Right cardiac atrium (tissue), 5 donors: Measurements from ENCODE around the gene OR8B12. TPM values are rescaled to one million over a fixed set of nuclear protein-coding genes. Genes with fewer than 3 reads are reported as not detected.
A peak's percentile ranks its signal among the peaks of the same experiment; 100 is the strongest.

Experiments used
- ATAC-seq, 2 donors: fragments of 200-7000 bp; cut with Tn5 transposase; one replicate each; pipeline versions ENCODE4 v1.8.0 to v1.9.1; 2020; ENCODE audit warnings: moderate library complexity in 2 of 2, mild to moderate bottlenecking in 1 of 2
- DNase-seq, 3 donors: peaks; one replicate each; pipeline ENCODE4 v3.0.0-alpha.2; 2020
- H3K27ac ChIP-seq: one replicate; pipeline ENCODE4 v1.5.1; 2013; ENCODE audit warnings: mild to moderate bottlenecking, low read length, control low read depth, moderate library complexity
- H3K27me3 ChIP-seq: one replicate; pipeline ENCODE4 v1.6.1; 2013; ENCODE audit not compliant: control insufficient read depth, insufficient read depth
- H3K4me1 ChIP-seq: one replicate; pipeline ENCODE4 v1.6.1; 2013; ENCODE audit warnings: low read length; ENCODE audit not compliant: control insufficient read depth, insufficient read depth
- H3K4me3 ChIP-seq: one replicate; pipeline ENCODE4 v1.5.1; 2013; ENCODE audit warnings: low read length, control low read depth
- H3K9me3 ChIP-seq: one replicate; pipeline ENCODE4 v1.6.1; 2013; ENCODE audit warnings: low read length; ENCODE audit not compliant: control insufficient read depth
- WGBS: extraction: QIAGEN DNeasy Blood & Tissue Kit; methylation state at CpG from one replicate; pipeline ENCODE4 v1.1.7; 2013; 5-methylcytosine and 5-hydroxymethylcytosine counted together
- intact Hi-C, 4 donors: fragments of 100-400 bp; cut with DNase I; formaldehyde crosslinking; loops; one replicate each; pipeline versions ENCODE4 v1.11.0 to v1.14.0; 2022 to 2023
- polyA plus RNA-seq: library from polyadenylated mRNA; stranded (reverse); fragments of 200-250 nt; gene quantifications from one replicate; pipeline ENCODE4 v1.2.3, GENCODE V29; 2013
- total RNA-seq, 4 donors: library from RNA; stranded (reverse); fragmentation: NEBNext Ultra II Directional; extraction: Animal tissue kit (Norgen Biotek cat#: 25700); gene quantifications; one replicate each; pipeline ENCODE4 v1.2.1, GENCODE V29; 2021
- donor health status: healthy with polysubstance abuse.
- donor health status: DM: no; HTN: yes; CAD: no.
- donor health status: DM: no; HTN: no; CAD: no.
- donor health status: DM: no; HTN: yes; CAD: no; lungs with severe emphysema.
- donor health status: DM: yes; HTN: yes; CAD: no.

Gene OR8B12
- total and polyA plus RNA-seq, 5 donors = not detected

GRCh38 chr11:124570160-124570559 is 26.7 kb upstream of the OR8B12 start:
- H3K9me3 ChIP-seq = no peaks in the 10 kb centered on the region
- intact Hi-C loops = no loop called here
- DNase-seq (no peak), ATAC-seq (no peak)
- 90% methylated on average over 7 of the region's 7 CpGs for WGBS
- H3K27ac ChIP-seq = no peak overlapping the region
- no peaks in the 10 kb centered on the region for H3K27me3 ChIP-seq
- H3K4me1 ChIP-seq = no peaks in the 10 kb centered on the region
- H3K4me3 ChIP-seq = no peak overlapping the region

- H3K4me1 ChIP-seq = no peaks in the 10 kb centered on the region
- 58% methylated on average over 4 of the region's 4 CpGs for WGBS
- DNase-seq = no peak
- H3K27ac ChIP-seq = no peak within 1 kb of the TSS
- no peaks in the 10 kb centered on the region for H3K9me3 ChIP-seq
- no peaks in the 10 kb centered on the region for H3K27me3 ChIP-seq
- H3K4me3 ChIP-seq = no peak within 1 kb of the TSS
- intact Hi-C loops = no loop called here
- no peak for ATAC-seq
Observed at GRCh38 chr11:124569697-124570096, 26.2 kb upstream of the OR8B12 start, which contains the start of gene OR8A1. Gene OR8A1, plus strand, starts transcription at chr11:124569997. Its CDS starts 123 bp downstream, at chr11:124570120.

- intact Hi-C loops = no loop called here
- Histone ChIP-seq H3K9me3 (no peaks in the 10 kb centered on the region), H3K4me3 (no peak overlapping the region), H3K4me1 (no peaks in the 10 kb centered on the region), H3K27ac (no peak overlapping the region), H3K27me3 (no peaks in the 10 kb centered on the region)
- 70% methylated on average over 2 of the region's 2 CpGs for WGBS
- no peak for ATAC-seq
- no peak for DNase-seq
Observed at GRCh38 chr11:124556828-124557227, 13.4 kb upstream of the OR8B12 start.

GRCh38 chr11:124551987-124552386 is 8.5 kb upstream of the OR8B12 start:
- H3K4me1 ChIP-seq = no peaks in the 10 kb centered on the region
- no peak for DNase-seq
- H3K9me3 ChIP-seq = no peaks in the 10 kb centered on the region
- ATAC-seq = no peak
- H3K27ac ChIP-seq = no peak overlapping the region
- intact Hi-C loops = no loop called here
- 82% methylated on average over 4 of the region's 4 CpGs for WGBS
- H3K4me3 ChIP-seq = no peak overlapping the region
- H3K27me3 ChIP-seq = no peaks in the 10 kb centered on the region

- no peaks in the 10 kb centered on the region for H3K9me3 ChIP-seq
- intact Hi-C loops = no loop called here
- no peak for DNase-seq
- 87% methylated on average over 6 of the region's 6 CpGs for WGBS
- no peaks in the 10 kb centered on the region for H3K4me1 ChIP-seq
- no peaks in the 10 kb centered on the region for H3K27me3 ChIP-seq
- no peak overlapping the region for H3K27ac ChIP-seq
- ATAC-seq = no peak
- no peak overlapping the region for H3K4me3 ChIP-seq
Observed at GRCh38 chr11:124551189-124551588, 7.7 kb upstream of the OR8B12 start.

GRCh38 chr11:124543145-124543544 is 309 bp downstream of the OR8B12 start:
- 85% methylated on average over 6 of the region's 6 CpGs for WGBS
- Histone ChIP-seq H3K4me3 (no peak overlapping the region), H3K9me3 (no peaks in the 10 kb centered on the region), H3K27me3 (no peaks in the 10 kb centered on the region), H3K4me1 (no peaks in the 10 kb centered on the region), H3K27ac (no peak overlapping the region)
- intact Hi-C loops = no loop called here
- ATAC-seq (no peak), DNase-seq (no peak)

GRCh38 chr11:124541204-124541603 is 2.2 kb downstream of the OR8B12 start:
- WGBS = 90% methylated on average over 6 of the region's 6 CpGs
- no peaks in the 10 kb centered on the region for H3K9me3 ChIP-seq
- intact Hi-C loops = no loop called here
- no peak for ATAC-seq
- no peak overlapping the region for H3K27ac ChIP-seq
- no peaks in the 10 kb centered on the region for H3K27me3 ChIP-seq
- H3K4me1 ChIP-seq = peaks cover 6% of the 10 kb centered on the region
- H3K4me3 ChIP-seq = no peak overlapping the region
- DNase-seq = no peak

- intact Hi-C loops = no loop called here
- no peak overlapping the region for H3K27ac ChIP-seq
- H3K9me3 ChIP-seq = no peaks in the 10 kb centered on the region
- DNase-seq (peak; percentile 14 to 53 (median 31)), ATAC-seq (peak; percentile 87 to 90)
- peaks cover 7% of the 10 kb centered on the region for H3K4me1 ChIP-seq
- H3K4me3 ChIP-seq = no peak overlapping the region
- no peaks in the 10 kb centered on the region for H3K27me3 ChIP-seq
- WGBS = 43% methylated on average over 1 of the region's 1 CpG
Observed at GRCh38 chr11:124538019-124538418, 5.4 kb downstream of the OR8B12 start.

GRCh38 chr11:124536520-124536919 is 6.9 kb downstream of the OR8B12 start:
- Histone ChIP-seq H3K27ac (peak overlapping the region; percentile 5), H3K4me3 (no peak overlapping the region), H3K4me1 (peaks cover 7% of the 10 kb centered on the region), H3K27me3 (no peaks in the 10 kb centered on the region), H3K9me3 (no peaks in the 10 kb centered on the region)
- WGBS = 34% methylated on average over 6 of the region's 6 CpGs
- DNase-seq = peak; percentile 75 to 80 (median 80)
- intact Hi-C loops = no loop called here
- peak; percentile 93 to 95 for ATAC-seq

- ATAC-seq = peak in 1 of 2 donors; percentile 35
- no peaks in the 10 kb centered on the region for H3K27me3 ChIP-seq
- DNase-seq = peak in 1 of 3 donors; percentile 45
- H3K9me3 ChIP-seq = no peaks in the 10 kb centered on the region
- peaks cover 7% of the 10 kb centered on the region for H3K4me1 ChIP-seq
- no peak overlapping the region for H3K27ac ChIP-seq
- H3K4me3 ChIP-seq = no peak overlapping the region
- intact Hi-C loops = no loop called here
- WGBS = 77% methylated on average over 8 of the region's 8 CpGs
Observed at GRCh38 chr11:124535552-124536232, 7.8 kb downstream of the OR8B12 start.

- no peak for ATAC-seq
- H3K27ac ChIP-seq = no peak overlapping the region
- no peak for DNase-seq
- peaks cover 7% of the 10 kb centered on the region for H3K4me1 ChIP-seq
- no peak overlapping the region for H3K4me3 ChIP-seq
- H3K27me3 ChIP-seq = no peaks in the 10 kb centered on the region
- intact Hi-C loops = no loop called here
- H3K9me3 ChIP-seq = no peaks in the 10 kb centered on the region
- 94% methylated on average over 2 of the region's 2 CpGs for WGBS
Observed at GRCh38 chr11:124534051-124534450, 9.4 kb downstream of the OR8B12 start.

GRCh38 chr11:124533626-124534025 is 9.8 kb downstream of the OR8B12 start:
- Histone ChIP-seq H3K4me3 (no peak overlapping the region), H3K27ac (no peak overlapping the region), H3K9me3 (no peaks in the 10 kb centered on the region), H3K27me3 (no peaks in the 10 kb centered on the region), H3K4me1 (peaks cover 7% of the 10 kb centered on the region)
- no peak for ATAC-seq
- 55% methylated on average over 2 of the region's 2 CpGs for WGBS
- no peak for DNase-seq
- intact Hi-C loops = no loop called here
